Stimulated activated naive CD4-positive, alpha-beta T cell treated with Interleukin-2 at 50 U/mL for 16 hours (primary cell): Measurements from ENCODE around the gene ANKRD11.
"Not testable (repeated sequence)": the region's sequence is repeated elsewhere in the genome, so short reads cannot be mapped to it uniquely, and the experiment has no call there.

Experiments used
- DNase-seq: peaks from one replicate; lab custom pipeline; 2025; lab: John Stamatoyannopoulos, UW

Gene ANKRD11

DNA sequence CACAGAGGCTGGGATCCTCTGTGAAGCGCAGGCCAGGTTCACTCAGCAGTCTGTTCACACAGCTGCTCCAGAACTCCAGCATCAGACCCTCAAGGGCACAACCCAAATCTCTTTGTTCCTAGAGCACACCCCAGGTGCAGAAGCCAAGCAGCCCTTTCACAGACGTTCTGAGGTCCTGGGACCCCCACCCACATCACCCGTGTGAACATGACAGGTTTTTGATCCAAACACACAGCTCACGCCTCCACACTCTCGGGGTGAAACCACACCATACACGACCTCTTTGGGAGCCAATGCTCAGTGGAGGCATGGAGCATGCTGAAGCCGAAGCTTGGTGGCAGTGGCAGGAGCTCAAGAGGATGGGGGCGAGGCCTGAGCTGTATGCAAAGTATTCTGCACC lies 175.5 kb downstream of the ANKRD11 start:
- DNase-seq, result no peak

GRCh38 chr16:89314357-89314756 lies 176.0 kb downstream of the ANKRD11 start:
- DNase-seq, result peak; percentile 43

- no peak for DNase-seq
Observed at GRCh38 chr16:89313583-89313982, 176.8 kb downstream of the ANKRD11 start.

- no peak for DNase-seq
Observed at GRCh38 chr16:89312598-89313299, 177.6 kb downstream of the ANKRD11 start.

- no peak for DNase-seq
Observed at GRCh38 chr16:89312194-89312593, 178.2 kb downstream of the ANKRD11 start.

DNA sequence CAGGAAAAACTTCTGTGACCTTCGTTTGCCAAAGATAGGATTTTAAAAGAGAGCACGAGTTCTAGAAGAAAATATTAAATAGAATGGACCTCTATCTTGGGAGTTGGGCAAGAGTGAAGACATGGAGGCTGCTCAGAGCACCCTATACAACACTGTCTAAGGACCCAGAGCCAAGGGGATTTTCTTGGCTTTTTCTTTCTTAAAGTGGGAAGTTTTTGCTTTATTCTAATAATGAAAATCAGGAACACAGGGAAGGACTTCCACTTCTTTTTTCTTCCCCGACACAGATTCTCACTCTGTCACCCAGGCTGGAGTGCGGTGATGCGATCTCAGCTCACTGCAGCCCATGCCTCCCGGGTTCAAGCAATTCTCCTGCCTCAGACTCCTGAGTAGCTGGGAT lies 178.7 kb downstream of the ANKRD11 start:
- no peak for DNase-seq

DNA sequence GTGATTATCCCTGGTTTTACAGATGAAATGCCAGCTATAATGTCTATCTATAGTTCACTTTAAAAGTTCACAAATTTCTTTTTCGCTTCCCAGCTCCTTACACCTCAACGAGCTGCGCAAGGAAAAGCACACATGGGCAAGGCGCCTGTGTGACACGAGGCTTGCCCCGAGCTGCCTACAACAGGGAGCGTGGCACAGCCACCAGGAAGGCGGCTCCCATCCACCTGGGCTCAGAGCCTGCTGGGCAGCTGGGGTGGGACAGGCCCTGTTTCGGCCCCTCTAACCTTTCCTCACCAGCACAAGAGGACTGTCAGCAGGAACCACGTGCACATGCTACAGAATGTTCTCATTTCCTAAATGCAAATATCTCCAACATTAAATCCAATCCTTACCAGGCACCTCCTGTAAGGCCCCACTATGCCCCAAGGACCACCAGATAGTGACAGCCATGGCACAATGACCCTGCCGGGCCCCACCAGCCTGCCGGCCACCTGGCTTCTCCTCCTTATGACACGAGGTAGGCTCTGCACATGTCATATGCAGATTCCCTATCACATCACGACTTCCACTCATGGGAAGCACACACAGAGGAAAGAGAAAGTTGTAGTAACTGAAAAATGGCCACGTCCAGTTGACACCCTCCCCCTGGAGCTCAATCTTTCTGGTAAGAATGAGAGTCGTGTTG lies 180.8 kb downstream of the ANKRD11 start:
- DNase-seq, result no peak

DNA sequence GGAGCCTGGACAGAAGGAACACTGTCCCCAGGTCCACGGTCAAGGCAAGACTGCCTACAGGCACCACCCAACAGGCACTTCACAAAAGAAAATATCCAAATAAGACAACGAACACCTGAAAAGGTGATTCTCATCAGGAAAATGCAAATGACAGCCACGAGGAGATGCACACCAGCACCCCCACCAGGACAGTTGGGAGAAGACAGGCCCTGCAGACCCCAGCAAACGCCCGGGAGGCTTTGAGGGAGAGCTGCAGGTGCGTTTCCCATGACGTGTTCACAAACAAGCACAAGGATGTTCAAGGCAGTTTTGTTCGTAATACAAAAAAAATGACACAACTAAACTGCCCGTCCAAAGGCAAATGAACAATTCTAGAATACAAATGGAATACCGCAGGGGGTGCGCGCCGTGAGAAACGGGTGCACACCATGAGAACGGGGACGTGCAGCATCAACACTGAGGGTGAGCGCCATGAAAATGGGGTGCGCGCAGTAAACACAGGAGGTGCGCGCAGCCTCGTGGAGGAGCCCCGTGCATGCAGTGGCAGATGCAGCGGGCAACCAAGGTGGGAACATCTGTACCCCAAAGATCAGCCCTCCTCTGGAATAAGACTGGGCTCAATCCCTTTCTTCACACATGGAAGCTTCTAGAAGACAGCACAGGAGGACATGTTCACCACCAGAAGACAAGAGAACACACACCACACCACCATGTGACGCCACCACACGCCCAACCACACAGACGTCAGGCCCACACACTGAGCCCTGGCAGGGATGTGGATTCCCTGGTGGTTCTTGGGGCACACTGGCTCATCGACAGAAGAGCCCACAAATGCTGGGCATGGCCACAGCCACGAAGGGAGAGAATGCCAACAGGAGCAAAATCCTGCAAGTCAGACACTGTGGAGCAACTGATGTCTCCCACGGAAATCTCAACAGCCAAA lies 181.7 kb downstream of the ANKRD11 start:
- DNase-seq, result no peak

- no peak for DNase-seq
Observed at GRCh38 chr16:89307421-89307805, 182.9 kb downstream of the ANKRD11 start.

GRCh38 chr16:89306457-89307420 lies 183.6 kb downstream of the ANKRD11 start:
- not testable (repeated sequence) for DNase-seq

GRCh38 chr16:89304941-89305705 lies 185.2 kb downstream of the ANKRD11 start:
- no peak for DNase-seq

DNA sequence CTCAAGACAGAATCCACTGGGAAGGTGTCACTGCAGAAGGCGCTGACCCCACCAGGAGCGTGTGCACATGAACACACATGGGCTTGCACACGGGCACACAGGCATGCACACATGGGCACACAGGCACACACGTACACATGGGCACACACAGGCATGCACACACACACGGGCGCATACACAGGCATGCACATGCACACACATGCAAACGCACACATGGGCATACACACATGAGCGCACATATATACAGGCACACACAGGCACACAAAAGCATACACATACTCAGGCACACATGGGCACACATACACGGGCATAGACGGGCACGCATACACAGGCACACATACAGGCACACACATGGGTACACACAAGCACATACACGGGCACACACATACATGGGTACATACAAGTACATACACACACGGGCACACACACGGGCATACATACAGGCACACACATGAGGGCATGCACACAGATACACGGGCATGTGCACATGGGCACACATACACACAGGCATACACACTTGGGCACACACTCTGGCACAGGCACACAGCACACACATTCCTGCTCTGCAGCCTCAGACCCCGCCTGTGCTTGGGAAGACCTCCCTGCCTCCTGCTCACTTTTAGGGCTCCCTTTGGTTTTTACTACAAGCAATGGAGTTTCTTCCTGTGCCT lies 186.0 kb downstream of the ANKRD11 start:
- DNase-seq, result no peak

DNA sequence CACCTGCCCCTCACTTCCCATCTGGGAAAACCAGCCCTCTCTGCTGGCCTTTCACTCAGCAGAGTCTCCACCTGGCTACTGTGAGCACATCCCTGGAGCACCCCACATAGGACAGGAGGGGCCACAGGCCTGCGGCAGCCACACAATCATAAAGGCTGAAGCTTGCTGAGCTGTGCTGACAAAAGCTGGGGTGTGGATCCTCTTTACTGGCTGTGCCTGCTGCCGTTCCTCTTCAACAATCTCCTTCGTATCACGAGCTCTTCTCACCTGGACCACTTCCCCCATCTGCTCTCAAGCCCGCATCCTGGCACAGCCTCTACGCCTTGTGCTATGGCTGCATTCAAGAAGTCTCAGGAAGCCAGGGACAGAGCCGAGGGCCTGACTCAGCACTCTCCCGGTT lies 186.7 kb downstream of the ANKRD11 start:
- no peak for DNase-seq

DNA sequence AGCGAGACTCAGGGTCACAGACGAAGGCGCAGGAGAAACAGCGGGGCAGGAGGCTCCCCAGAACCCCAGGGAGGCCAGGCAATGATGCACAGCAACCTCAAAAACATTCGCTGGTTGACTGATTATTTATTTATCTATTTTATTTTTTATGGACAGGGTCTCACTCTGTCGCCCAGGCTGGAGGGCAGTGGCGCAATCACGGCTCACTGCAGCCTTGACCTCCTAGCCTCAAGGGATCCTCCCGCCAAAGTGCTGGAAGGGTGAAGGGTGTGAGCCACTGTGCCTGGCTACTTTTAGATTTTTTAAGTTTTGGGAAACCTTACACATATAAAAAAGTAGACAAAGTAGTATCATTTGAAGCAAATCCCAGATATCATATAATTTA lies 189.4 kb downstream of the ANKRD11 start:
- no peak for DNase-seq

GRCh38 chr16:89300311-89300975 lies 189.9 kb downstream of the ANKRD11 start:
- no peak for DNase-seq

- DNase-seq, result not testable (repeated sequence)
Observed at GRCh38 chr16:89299357-89300111, 190.8 kb downstream of the ANKRD11 start.

DNA sequence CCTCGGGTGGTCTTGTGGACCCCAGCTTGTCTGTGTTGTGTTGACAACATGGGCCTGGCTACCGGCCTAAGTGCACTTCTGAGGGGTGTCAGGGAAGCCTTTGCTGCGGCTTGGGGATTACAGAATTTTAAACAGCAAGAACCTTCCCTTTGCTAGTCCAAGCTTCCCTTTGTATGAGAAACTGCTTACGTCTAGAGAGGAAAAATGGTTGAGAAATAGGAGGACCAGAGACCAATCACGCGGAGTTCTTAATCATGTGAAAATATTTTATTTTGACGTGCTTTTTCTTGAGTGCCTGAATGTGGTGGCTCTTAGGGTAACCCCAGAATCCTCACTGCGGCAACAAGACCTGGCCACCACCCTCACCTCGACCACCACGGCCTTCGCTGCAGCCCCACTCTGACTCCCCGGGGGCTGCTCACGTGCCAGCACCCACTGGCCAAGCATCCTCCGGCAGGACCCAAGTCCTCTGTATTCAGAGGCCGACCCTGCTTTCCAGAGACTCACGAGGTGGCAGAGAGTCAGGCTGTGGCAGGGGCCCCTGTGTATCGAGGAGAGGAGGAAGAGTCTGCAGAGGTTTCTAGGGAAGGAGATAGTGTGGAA lies 191.6 kb downstream of the ANKRD11 start:
- DNase-seq, result no peak

- DNase-seq, result no peak
Observed at GRCh38 chr16:89297910-89298545, 192.3 kb downstream of the ANKRD11 start.
